Stimulated activated CD4-positive, alpha-beta T cell treated with anti-CD3 and anti-CD28 coated beads, Interleukin-15, amount 100 ng/mL, for 48 hours (primary cell): ENCODE measurements around the gene PTPRD.
"Not testable (repeated sequence)": the region's sequence is repeated elsewhere in the genome, so short reads cannot be mapped to it uniquely, and the experiment has no call there.

Experiments used
- DNase-seq, 2 donors: peaks; one replicate each; pipeline ENCODE4 v3.0.0-alpha.2; 2020; ENCODE audit warnings: low read depth in 2 of 2

The PTPRD gene

GRCh38 chr9:9173264-9173663 lies 1439.5 kb downstream of the PTPRD start:
- DNase-seq: no peak

- no peak for DNase-seq
These were observed 1442.2 kb downstream of the PTPRD start for GRCh38 chr9:9170439-9171134.

GRCh38 chr9:9142001-9142400 lies 1470.8 kb downstream of the PTPRD start:
- no peak for DNase-seq

- DNase-seq: no peak
These were observed 1479.3 kb downstream of the PTPRD start for GRCh38 chr9:9133526-9133925.

- DNase-seq: no peak
These were observed 1488.2 kb downstream of the PTPRD start for GRCh38 chr9:9124616-9125015.

GRCh38 chr9:9122230-9122875 lies 1490.4 kb downstream of the PTPRD start:
- DNase-seq: no peak

GRCh38 chr9:9117866-9118265 lies 1494.9 kb downstream of the PTPRD start:
- DNase-seq: no peak

- DNase-seq: no peak
These were observed 1500.6 kb downstream of the PTPRD start for GRCh38 chr9:9112001-9112720.

- DNase-seq: no peak
These were observed 1504.2 kb downstream of the PTPRD start for GRCh38 chr9:9108641-9109040.

- no peak for DNase-seq
These were observed 1510.5 kb downstream of the PTPRD start for GRCh38 chr9:9102295-9102694.

GRCh38 chr9:9100070-9100469 lies 1512.7 kb downstream of the PTPRD start:
- no peak for DNase-seq

- no peak for DNase-seq
These were observed 1513.2 kb downstream of the PTPRD start for GRCh38 chr9:9099646-9100045.

GRCh38 chr9:9097254-9097653 lies 1515.5 kb downstream of the PTPRD start:
- not testable (repeated sequence) for DNase-seq

- DNase-seq: no peak
These were observed 1521.4 kb downstream of the PTPRD start for GRCh38 chr9:9091387-9091786.

GRCh38 chr9:9079473-9079872 lies 1533.3 kb downstream of the PTPRD start:
- DNase-seq: no peak

GRCh38 chr9:9078301-9078700 lies 1534.5 kb downstream of the PTPRD start:
- no peak for DNase-seq

GRCh38 chr9:9061627-9062026 lies 1551.2 kb downstream of the PTPRD start:
- DNase-seq: no peak

- DNase-seq: no peak
These were observed 1558.3 kb downstream of the PTPRD start for GRCh38 chr9:9054354-9054992.

- no peak for DNase-seq
These were observed 1567.2 kb downstream of the PTPRD start for GRCh38 chr9:9045572-9045971.

GRCh38 chr9:9045072-9045471 lies 1567.7 kb downstream of the PTPRD start:
- no peak for DNase-seq

- not testable (repeated sequence) for DNase-seq
These were observed 1569.0 kb downstream of the PTPRD start for GRCh38 chr9:9043788-9044187.

- no peak for DNase-seq
These were observed 1571.0 kb downstream of the PTPRD start for GRCh38 chr9:9041756-9042155.
